DMS153 (cell line): Measurements from ENCODE around the gene AIFM3.
"Not testable (repeated sequence)": the region's sequence is repeated elsewhere in the genome, so short reads cannot be mapped to it uniquely, and the experiment has no call there.

Source experiments
- DNase-seq: peaks from one replicate; lab custom pipeline; 2025; lab: John Stamatoyannopoulos, UW

The AIFM3 gene

DNA sequence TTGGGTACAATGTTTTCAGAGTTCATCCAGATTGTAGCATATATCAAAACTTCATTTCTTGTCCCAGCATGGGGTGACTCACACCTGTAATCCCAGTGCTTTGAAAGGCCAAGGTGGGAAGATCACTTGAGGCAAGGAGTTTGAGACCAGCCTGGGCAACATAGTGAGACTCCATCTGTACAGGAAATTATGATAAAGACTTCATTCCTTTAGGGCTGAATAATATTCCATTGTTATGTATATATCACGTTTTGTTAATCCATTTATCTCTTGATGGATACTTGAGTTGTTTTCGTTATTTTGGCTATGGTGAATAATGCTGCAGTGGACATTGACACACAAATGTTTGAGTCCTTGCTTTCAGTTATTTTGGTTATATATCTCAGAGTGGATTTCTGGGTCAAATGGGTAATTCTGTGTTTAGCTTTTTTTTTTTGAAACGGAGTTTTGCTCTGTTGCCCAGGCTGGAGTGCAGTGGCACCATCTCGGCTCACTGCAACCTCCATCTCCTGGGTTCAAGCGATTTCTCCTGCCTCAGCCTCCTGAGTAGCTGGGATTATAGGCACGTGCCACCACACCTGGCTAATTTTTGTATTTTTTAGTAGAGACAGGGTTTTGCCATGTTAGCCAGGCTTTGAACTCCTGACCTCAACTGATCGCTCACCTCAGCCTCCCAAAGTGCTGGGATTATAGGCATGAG is 24.7 kb upstream of the AIFM3 start:
- not testable (repeated sequence) for DNase-seq

DNA sequence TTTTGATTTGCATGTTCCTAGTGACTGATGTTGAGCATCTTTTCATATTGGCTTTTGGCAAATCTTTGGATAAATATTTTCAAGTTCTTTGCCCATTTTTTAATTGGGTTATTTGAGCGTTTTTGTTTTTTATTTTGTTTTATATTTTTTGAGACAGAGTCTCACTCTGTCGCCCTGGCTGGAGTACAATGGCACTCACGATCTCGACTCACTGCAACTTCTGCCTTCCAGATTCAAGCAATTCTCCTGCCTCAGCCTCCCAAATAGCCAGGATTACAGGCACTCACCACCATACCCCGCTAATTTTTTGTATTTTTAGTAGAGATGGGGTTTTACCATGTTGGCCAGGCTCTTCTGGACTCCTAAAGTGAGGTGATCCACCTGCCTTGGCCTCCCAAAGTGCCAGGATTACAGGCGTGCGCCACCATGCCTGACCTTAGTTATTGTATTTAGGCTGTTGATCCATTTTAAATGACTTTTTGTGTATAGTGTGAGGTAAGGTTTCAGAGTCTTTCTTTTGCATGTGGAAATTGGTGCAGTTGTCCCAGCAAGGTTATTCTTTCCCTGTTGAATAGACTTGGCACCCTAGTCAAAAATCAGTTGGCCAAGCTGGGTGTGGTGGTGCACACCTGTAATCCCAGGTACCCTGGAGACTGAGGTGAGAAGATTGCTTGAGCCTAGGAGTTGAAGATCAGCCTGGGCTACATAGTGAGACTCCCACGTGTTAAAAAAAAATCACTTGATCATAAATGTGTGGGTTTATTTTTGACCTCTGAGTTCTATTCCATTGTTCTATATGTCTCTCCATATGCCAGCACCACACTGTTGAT is 23.7 kb upstream of the AIFM3 start:
- no peak for DNase-seq

DNA sequence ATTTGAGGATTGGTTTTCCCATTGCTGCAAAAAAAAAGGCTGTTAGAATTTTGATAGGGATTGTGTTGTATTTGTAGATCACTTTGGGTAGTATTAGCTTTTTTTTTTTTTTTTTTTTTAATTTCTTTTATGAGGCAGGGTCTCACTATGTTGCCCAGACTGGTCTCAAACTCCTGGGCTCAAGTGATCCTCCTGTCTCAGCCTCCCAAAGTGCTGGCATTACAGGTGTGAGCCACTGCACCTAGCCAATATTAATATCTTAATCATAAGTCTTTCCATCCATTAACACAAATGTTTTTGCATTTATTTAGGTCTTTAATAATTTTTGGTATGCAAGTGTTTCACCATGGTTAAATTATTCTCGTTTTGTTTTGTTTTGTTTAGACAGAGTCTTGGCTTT is 23.0 kb upstream of the AIFM3 start:
- DNase-seq, result no peak

DNA sequence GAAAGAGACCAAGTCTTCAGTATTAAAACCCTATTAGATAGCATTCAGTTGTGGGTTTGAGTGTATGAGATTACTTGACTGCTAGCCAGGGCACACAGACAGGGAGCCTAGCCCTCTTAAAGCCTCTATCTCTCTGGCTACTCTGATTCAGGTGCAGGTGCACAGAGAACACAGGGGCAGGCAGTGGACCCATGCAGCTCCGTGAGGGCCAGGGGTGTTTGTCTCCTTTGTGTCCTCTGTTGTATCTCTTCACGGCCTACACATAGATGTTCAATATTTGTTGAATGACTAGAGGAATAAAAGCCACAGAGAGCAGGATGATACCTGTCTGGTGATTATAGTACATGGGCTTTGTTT is 21.5 kb upstream of the AIFM3 start:
- no peak for DNase-seq

DNA sequence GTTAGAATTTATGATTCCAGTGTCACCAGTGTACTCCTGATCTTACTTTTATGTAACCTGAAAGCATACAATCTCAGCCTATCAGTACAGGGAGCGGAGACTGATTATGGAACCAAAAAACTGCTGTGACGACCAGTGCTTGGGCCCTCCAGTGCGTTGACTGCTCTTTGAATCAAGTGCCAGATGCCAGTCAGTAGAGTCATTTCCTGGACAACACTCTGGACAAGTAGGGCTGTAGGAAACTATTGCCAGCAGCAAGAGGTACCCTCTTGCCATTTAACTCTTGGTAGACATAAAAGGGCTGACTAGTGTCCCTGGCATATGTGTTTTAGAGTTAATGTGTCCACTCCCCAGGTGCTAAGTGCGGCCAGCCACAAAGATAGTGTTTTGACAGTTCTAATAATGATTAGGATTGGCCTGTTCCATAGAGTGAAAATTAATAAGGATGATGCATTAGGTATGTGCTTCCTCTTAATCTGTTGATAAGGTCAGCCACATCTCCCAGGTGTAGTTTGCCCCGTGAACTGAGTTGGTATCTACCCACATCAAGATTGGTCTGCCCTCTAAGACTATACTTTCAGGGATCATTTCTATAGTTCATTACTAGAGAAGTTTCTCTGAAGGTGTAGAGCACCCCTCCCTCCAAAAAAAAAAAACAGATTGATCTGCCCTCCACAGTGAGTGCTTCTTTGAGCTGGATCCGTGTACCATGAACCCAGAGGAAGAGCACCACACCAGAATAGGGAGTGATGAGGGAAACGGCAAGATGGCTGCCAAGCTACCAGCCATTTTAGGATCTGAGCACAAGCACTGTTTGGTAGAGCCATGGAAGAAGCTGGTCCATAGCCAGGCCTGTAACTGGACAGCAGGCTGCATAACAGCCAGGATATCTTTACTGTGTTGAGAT is 20.7 kb upstream of the AIFM3 start:
- DNase-seq, result no peak

DNA sequence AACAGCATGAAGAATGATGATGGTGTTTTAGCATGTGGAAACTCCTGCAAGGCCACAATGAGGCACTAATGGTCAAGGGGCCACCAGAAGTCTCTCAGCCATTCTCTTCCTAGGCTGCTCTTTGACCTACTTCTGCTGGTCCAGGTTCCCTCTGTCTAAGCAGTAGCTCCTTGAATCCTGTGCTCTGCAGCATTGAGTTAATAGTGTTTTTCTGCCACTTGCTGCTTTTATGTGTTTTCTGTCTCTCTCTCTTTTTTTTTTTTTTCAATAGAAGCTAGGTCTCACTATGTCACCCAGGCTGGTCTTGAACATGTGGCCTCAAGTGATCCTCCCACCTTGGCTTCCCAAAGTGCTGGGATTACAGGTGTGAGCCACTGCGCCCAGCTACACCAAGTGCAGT is 20.1 kb upstream of the AIFM3 start:
- DNase-seq, result no peak

DNA sequence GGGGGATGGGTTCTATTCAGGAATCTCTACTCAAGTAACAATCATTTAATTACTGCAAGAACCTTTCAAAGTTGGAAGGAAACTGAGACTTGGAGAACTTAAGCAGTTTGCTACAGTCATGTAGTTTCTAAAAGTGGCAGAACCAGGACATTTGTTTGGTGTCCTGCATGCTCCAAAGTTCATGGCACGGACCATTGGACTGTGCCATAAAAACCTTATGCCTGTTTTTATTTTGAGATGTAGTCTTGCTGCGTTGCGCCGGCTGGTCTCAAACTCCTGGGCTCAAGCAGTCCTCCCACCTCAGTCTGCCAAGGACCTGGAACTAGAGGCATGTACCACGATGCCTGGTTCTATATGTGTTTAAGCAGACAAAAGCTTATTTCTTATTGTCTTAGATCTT is 18.6 kb upstream of the AIFM3 start:
- no peak for DNase-seq

DNA sequence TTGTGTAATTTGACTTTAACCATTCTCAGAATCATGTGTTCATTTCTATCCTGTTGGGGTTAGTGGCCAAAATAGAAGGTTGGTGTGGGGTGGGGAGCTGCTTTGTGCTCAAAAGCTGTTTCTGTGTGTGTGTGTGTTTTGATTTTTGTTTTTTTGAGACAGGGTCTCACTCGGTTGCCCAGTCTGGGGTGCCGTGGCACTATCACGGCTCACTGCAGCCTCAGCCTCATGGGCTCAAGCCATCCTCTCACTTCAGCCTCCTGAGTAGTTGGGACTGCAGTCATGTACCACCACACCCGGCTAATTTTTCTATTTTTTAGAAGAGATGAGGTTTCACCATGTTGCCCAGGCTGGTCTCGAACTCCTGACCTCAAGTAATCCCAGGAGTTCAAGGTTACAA is 18.1 kb upstream of the AIFM3 start:
- DNase-seq, result no peak

DNA sequence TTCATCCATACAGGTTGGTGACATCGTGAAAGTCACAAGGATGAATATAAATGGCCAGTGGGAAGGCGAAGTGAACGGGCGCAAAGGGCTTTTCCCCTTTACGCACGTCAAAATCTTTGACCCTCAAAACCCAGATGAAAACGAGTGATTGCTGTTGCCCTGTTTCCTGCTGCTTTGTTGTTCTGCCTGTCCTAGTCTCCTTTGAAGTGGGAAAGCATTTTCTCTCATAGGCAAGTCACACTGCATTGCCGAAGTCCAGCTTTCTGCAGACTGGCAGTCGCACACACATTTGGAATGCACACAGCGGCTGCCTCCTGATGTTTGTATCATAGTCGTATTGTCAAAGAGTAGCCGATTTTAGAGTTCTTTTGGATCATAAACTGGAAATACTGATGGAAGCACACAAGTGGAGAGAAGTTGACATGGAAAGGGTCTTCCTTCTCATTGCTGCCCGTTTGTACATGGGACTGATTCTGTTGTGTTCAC is 17.3 kb upstream of the AIFM3 start:
- no peak for DNase-seq

DNA sequence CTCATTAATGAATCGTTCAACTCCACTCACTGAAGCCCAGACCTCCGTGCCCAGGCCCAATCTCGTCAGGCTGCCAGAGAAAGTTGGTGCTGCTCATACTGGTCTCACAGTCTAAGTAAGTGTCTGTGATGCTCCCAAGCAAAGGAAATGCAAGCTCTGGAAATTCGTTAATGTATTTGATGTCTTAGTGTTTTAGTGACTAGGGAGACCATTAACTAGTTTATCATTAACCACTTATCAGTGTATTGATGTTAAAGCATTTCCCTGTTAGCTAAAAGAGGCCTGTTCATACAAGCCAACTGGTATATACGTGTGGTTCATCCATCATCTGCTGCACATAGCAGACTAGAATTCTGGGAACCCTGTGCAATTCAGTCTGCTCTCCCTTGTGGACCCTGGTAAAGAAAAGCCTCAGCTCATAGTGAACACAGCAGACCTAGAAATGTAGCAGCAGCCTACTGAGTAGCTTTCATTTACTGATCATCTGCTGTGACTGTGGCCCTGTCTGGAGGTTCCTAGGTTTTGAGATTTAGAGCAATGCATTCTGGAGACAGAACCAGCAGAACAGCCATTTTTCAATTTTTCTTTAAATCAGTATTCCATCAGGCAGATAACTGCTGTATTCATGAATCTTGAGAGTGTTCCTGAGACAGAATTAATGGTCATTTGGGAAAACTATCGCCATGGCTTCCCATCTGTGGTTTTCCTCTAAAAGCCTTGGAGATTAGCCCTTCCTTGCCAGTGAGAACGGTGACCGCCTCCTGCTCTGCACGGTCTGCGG is 15.7 kb upstream of the AIFM3 start:
- DNase-seq, result no peak

DNA sequence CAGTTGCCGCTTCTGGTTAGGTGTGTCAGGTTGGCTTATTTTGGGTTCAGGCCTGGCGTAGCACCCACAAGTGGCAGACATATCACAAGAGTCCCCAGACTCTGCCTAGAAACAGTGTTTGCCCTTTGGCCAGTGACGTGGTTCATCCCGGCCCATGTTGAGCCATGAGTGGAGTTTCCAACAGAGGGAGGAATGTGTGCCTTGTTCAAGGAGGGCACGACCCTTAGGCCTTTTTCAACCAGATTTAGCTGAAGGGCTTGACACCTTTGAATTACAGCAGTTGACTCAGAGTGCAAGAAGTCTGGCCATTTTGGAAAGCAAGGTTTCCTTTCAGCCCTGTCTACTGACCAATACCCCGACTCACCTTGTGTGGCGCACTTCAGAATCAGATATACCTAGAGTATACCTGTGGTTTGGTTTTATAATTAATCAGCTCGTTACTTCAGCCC is 15.1 kb upstream of the AIFM3 start:
- DNase-seq, result no peak

DNA sequence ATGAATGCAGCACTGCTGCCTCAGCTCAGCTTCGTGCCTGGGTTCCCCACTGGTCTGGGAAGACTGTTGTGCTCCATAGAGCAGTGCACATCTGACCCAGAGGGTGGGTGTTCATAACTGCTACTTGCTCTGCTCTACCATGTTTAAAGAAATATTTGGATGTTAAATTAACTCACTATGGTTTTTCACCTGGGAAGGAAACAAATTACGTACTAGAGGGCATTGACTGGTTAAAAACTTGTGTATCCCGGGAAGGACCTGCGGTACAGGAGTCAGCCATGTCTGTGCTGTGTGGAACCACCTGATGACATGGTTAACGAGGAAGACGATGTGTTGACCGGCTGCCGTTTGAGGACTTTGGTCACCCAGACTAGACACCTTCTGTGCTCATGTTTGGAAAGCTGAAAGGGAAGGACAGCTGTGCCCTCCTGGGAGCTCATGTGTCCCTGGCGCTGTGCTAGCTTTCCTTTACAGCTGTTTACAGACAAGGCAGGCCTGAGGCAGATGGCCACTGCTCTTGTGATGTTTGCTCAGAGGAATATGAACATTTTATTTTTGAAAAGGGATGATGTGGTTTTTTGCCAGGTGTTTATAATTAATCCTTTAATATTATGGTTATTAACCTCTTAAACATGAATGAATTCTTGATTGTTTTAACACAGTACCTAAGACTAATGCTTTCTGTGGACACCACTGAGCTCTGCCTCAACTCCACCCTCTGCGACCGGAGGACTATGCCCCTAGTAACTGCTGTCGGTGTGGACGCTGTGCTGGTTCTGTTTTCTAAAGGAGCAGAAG is 14.3 kb upstream of the AIFM3 start:
- no peak for DNase-seq

DNA sequence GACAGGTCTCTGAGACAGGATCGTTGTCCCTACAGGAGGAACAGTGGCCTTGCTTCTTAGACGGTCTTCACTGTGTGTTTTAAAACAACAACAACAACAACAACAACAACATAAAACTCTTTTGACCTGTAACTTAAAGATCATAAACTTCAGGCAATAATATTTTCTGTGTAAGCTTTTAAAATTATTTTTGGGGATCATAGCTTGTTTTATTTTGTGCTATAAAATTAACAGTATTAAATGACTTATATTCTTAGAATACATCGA is 13.8 kb upstream of the AIFM3 start:
- no peak for DNase-seq

DNA sequence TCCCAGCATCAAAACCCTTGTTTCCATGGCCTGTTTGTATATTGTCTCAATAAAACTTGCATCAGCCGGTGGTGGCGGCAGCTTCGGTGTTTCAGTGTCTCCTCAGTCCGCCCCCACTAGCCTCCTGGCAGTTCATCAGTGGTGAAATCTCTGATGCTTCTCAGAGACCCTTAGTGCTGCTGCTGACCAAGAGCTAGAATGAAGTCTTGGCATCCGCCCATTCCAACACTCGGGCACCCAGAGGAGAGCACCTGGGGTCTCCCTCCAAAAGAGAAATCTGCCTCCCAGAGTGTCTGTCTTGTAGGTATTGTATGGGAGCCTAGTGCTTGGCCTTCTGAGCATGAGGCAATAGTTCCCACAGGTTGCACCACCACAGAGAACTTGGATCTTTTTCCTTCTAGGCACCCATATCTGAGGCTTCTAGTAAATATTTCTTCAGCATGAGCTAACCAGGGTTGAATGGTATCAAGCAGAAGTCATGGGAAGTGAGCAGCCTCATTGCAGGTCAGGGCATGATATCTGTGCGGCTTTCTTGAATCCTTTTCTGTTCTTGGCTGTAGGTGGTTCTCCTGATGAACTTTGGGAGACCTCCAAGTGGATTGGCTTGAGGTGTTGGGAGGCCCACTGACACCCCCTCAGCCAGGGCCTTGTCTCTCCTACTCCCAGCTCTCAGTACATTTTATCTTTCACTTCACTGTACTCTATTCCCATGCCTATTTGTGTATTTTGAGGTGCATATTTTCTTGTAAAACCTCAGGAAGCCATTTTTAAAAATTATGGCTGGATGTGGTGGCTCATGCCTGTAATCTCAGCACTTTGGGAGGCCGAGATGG is 13.2 kb upstream of the AIFM3 start:
- DNase-seq, result no peak

DNA sequence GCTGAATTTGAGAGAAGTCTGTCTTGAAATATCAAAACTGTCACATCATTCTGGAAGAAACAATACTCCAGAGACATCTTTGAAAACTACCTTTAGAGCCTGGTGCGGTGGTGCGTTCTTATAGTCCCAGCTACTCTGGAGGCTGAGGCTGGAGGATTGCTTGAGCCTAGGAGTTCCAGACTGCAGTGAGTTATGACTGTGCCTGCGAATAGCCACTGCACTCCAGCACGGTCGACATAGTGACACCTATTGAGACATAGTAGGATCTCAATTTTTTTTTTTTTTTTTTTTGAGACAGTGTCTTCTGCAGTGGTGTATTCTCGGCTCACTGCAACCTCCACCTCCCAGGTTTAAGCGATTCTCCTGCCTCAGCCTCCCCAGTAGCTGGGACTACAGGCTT is 11.5 kb upstream of the AIFM3 start:
- DNase-seq, result no peak

DNA sequence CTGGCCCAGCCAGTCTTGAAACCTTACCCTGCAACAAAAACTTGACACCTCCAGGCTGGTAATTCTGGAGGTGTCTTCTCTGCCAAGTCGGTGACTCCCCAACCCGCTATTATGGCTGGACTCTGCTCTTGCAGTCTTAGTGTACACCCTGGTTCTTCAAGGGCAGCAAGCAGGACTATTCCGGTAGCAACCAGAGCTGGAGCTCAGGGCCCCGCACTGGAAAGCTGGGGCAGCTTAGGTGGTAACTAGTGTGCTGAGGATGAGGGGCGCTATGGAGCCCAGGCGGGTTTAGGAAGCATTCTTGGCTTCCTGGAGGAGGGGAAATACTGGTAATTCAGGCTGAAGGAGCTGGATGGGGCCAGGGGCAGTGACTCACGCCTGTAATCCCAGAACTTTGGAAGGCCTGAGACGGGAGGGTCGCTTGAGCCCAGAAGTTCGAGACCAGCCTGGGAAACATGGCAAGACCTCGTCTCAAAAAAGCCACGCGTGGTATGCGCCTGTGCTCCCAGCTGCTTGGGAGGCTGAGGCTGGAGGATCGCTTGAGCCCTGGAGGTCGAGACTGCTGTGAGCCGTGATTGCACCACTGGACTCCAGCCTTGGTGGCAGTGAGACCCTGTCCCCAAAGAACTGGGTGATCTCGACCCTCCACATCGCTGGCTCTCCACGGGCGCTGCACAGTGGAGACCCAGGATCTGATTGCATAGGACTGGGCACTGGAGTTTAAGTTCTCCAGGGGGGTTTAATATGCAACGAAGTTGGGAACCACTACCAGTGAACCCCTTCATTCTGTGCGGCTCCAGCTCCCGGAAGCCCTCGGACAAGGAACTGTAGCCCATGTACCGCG is 10.6 kb upstream of the AIFM3 start:
- DNase-seq, result no peak

DNA sequence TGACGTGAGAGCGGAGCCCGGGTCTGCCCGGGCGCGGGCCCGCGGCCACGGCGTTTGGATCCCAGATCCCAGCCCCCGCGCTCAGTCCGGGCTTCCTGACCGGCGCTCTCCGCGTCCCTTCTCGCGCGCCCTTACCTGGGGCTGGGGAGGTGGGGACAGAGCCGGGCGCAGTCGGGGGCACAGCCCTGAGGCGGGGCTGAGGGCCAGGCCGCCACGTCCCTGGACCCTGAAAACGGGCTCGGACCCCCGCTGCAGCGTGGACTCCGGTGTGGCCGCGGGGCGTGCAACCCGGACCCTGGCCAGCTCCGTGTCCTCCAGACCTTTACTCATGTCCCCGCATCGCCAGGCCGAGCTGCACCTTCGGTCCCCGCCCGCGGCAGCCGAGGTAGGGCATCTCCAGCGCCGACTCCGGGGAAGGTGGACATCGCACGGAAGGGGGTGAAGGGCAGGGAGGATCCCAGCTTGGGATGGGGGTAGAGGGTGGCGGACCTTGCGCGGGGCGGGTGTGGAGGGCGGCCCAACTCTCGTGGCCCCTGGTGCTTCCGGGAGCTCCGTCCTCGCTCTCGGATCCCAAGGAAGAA is 9.9 kb upstream of the AIFM3 start:
- DNase-seq, result no peak

DNA sequence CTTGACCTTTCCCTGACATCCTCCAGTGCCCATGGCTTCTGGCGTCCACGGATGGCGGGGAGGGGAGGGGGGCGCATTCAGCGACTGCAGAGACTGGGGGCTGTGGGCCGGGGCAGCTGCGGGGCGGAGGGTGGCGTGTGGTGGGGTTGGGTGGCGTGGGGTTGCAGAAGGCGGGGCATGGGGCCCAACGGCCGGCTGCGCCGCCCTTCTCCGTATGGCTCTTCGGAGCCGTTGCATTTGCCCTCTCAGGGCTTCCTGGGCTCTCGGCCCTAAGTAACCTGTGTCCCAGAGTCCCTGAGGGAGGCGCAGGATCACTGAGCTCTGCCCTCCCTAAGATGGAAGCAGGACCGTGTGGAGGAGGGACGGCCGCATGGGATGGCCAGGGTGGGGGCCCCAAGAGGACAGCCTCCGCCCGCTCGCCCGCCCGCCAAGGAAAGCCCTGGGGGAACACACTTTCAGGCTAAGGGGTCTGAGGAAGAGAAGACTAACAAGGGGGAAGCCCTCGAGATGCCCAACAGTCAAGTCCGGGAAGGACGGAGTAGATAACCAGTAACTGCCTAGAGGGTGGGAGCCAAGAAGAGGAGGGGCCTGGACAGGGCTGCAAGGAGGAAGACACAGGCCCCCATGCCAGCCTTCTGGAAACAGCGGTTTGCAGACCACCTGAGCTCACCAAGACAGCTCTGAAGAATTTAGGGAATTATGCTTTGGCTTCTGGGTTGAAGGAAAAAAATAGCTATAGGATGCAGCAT is 9.2 kb upstream of the AIFM3 start:
- peak; percentile 19 for DNase-seq
